GM21360 (cell line): ENCODE results near the gene KIFC3.
A peak's percentile ranks its signal among the peaks of the same experiment; 100 is the strongest.
"Not testable (repeated sequence)": the region's sequence is repeated elsewhere in the genome, so short reads cannot be mapped to it uniquely, and the experiment has no call there.

ENCODE experiments used
- ATAC-seq: cut with Tn5 transposase; IDR thresholded peaks from one replicate; pipeline ENCODE4 v1.9.1; 2021; ENCODE audit warnings: mild to moderate bottlenecking, moderate library complexity; ENCODE audit not compliant: unreplicated experiment

KIFC3 gene

DNA sequence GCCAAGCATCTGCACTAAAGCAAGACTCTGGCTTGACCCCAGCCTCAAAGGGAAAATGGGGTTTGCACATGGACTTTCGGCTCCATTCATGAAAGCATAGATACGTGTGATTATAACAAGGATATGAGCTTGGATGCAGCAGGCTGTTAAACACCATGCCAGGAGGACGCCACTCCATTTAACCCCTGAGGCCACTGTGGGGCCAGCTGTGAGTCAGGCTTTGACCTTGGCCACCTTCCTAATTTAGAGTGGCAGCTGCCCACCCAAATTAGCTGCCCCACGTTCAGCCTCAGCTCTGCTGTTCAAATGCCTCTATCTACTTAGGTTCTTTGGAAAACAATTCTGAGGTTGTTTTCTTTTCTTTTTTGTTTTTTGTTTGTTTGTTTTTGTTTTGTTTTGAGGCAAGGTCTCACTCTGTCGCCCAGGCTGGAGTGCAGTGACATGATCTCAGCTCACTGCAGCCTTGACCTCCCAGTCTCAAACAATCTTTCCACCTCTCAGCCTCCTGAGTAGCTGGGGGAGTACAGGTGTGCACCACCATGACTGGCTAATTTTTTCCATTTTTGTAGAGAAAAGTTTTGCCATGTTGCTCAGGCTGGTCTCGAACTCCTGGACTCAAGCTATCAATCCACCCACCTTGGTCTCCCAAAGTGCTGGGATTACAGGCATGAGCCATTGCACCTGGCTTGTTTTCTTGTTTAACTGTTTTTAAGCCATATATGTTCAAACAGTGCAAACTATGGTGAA is 23.2 kb upstream of the KIFC3 start:
- no peak for ATAC-seq

DNA sequence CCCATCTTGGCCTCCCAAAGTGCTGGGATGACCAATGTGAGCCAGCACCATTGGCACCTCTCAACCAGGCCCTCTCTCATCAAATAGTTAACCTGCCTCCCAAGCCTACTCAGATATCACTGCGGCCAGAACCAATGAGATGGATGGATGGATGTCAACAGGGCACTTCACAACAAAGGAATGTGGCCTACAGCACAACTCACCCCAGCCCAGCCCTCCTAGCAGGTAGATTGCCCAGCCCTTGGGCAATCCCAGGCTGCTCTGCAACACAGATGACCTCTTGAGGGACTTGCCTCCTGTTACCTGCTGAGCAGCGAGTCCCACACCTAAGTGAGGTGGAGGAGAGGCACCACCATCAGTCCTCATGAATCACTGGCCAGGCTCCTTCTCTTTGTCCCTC is 22.6 kb upstream of the KIFC3 start:
- ATAC-seq: no peak

- ATAC-seq: no peak
Measured at GRCh38 chr16:57823836-57824235, 21.5 kb upstream of the KIFC3 start.

DNA sequence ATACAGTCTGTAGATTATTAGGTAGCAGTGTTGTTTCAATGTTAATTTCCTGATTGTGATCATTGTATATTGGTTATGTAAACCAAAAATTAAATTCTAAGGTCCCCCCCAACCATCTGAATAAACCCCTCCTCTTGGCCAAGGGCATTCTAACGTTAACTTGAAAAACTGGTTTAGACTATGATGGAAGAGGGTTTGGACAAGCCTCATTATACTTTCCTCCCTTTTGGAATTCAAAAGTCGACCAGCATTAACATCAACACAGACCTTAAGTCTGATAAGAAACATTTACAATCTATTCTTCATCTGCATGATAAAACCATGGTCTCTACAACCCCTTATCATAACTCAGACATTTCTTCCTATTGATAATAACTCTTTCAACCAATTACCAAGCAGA is 20.6 kb upstream of the KIFC3 start:
- no peak for ATAC-seq

DNA sequence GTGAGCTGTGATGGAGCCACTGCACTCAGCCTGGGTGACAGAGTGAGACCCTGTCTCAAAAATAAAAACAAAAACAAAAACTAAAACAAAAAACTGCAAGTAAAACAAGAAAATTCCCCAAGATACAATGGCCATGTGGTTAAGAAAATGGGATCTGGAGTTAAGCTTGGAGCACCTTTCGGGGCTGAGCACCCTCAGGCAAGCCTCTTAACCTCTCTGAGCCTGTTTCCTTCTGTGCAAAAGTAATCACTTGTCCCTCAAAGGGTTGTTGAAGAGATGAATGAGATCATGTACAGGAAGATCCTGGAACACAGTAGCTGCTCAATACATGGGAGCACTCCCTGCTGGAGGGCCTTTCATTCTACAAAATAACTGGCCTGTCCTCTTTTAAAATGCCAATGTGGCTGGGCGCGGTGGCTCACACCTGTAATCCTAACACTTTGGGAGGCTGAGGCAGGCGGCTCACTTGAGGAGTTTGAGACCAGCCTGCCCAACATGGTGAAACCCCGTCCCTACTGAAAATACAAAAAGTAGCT is 19.8 kb upstream of the KIFC3 start:
- no peak for ATAC-seq

DNA sequence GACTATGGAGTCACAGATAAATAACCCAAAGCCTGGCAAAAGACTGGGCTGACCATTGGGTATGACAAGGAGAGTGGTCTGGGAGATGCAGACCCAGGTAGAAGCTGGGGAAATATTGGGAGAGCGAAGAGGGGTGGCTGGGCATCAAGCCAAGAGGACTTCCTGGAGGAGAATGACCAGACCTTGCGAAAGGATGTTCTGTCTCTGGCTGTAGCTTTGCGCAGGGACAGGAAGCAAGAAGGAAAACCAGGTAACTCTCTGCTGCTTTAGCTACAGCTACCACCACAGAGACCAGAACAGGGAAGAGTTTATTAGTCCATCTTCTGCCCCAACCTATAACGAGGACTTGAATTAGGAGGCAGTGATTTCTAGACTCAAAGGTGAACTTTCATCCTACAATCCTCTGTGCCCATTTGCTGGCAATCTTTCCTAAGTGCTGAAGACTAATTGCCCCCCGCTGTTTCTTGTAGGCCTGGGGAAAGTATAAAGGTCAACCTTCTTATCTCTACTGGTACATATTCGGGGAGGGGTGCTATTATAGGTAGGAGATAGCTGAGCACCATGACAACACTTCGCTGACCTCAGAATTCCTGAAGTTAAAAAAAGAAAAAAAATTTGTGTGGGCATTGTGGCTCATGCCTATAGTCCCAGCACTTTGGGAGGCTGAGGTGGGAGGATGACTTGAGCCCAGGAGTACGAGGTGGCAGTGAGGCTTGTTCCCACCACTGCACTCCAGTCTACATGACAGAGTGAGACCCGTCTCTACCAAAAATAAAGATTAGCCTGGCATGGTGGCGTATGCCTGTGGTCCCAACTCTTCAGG is 19.1 kb upstream of the KIFC3 start:
- no peak for ATAC-seq

GRCh38 chr16:57818377-57819064 is 16.2 kb upstream of the KIFC3 start:
- no peak for ATAC-seq

DNA sequence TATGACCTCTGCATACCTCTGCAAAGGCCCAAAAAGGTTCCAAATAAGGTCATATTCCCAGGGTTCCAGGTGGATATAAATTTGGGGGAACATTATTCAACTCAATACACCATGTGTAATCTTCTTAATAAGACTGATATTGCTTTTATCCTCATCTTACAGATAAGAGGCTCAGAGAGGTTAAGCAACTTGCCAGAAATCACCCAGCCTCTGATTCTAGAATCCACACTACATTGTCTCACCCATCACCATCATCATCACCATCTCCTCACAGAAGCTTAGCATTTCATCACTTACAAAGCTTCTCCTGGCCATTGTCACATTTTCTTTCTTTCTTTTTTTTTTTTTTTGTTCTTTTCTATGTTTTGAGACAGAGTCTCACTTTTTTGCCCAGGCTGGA is 15.4 kb upstream of the KIFC3 start:
- no peak for ATAC-seq

- no peak for ATAC-seq
Measured at GRCh38 chr16:57815987-57816745, 13.9 kb upstream of the KIFC3 start.

DNA sequence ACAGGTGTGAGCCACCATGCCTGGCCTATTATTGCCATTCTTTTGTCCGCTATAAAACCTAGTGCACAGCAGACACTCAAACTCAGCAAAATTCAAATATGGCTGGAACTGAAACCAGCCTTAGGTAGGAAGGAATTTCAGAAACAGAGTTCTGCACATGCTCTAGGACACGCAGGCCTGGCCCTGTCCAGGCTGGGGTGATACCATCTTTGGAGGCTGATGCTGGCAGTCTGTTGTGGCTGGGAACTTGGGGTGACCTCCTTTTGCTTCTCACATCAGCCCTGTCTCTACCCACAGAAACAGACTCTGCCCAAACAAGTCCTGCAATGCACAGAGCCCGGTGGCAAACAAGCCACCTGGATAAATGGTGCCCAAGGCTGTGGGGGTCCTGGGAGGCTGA is 12.6 kb upstream of the KIFC3 start:
- no peak for ATAC-seq

- ATAC-seq: no peak
Measured at GRCh38 chr16:57813466-57813865, 11.2 kb upstream of the KIFC3 start.

GRCh38 chr16:57811340-57811739 is 9.0 kb upstream of the KIFC3 start:
- not testable (repeated sequence) for ATAC-seq

GRCh38 chr16:57810197-57811031 is 8.1 kb upstream of the KIFC3 start:
- peak; percentile 97 for ATAC-seq

- ATAC-seq: peak; percentile 10
Measured at GRCh38 chr16:57809276-57810196, 7.2 kb upstream of the KIFC3 start.

- ATAC-seq: no peak
Measured at GRCh38 chr16:57808589-57809228, 6.4 kb upstream of the KIFC3 start.

DNA sequence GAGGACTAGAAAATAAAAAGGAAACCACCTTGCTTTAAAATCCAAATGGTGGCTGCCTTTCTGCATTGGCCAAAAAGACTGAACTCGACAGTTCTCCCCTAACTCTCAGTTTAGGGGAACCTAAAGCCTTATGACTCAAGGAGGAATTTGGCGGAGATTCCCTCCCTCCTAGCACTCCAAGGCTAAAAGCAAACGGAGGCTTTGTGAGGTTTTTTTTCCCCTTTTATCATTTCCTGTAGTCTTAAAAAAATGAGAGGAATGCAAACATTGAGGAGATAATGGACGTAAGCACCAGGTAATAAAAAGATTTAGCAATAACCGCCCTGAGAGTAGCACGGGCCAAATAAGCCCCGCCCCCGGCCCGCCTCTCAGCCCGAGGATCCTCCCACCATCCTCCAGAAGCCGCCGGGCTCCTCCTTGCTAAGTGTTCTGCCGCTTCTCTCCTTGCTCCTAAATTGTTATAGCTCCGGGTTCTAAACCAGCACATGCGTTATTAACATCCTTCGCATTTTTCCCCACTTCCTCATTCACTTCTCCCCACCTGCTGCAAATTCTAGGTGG is 5.8 kb upstream of the KIFC3 start:
- ATAC-seq: no peak

DNA sequence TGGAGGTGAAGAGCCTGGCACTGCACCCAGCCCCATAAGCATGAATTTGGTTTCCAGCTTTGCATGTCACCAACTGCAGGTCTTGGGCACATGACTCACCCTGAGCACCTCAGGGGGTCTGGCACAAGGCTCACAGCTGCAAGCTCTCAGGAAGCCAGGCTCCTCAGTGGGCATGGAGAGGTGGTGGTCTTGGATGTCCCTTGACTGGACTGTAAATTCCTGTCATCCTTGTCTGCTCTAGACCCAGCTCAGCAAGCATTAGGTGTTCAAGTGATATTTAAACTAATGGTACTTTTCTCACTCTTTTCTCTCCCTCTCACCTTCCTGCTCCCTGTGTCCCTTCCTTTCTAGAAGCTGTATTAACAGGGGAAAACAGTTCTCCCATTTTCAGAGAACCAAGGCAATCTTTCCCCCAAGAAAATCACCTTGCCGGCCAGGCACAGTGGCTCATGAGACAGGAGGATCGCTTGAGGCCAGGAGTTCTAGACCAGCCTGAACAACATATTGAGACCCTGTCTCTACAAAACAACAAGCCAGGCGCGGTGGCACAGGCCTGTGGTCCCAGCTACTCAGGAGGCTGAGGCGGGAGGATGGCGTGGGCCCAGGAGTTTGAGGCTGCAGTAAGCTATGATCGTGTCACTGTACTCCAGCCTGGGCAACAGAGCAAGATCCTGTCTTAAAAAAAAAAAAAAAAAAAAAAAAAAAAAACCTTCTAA is 5.1 kb upstream of the KIFC3 start:
- ATAC-seq: no peak
